ENCODE results near the gene MOB3A. TPM values are rescaled to one million over a fixed set of nuclear protein-coding genes. Genes with fewer than 3 reads are reported as not detected.

The MOB3A gene
- total RNA-seq, 2 donors from 2014 or later, result 37.8 to 50.9 TPM

DNA sequence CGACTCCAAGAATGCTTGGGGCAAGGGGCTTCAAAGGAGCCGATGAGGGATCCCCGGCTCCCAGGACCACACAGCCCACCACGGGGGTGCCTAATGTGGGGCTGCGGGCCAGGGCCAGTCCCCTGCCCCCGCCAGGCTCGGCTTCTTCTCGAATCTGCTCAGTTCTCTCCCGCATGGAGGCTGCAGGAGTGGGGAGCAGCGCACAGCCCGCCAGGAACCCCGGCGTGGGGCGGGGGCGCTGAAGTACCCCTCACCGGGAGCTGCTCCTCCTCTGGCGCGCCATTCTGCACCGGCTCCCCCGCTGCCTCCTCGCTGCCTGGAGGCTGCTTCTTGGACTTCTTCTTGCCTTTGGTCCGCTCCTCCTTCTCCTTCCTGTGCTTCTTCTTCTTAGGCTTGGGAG is 15.3 kb upstream of the MOB3A start:
- peaks cover 0 to 4% of the 10 kb centered on the region in 2 donors for H3K4me1 ChIP-seq (ENCODE audit: control insufficient read depth in 1 of 2, low read depth in 2 of 2)
- DNase-seq (ENCODE audit: low spot score) (no peak), ATAC-seq (ENCODE audit: insufficient number of reproducible peaks, low FRiP score, low read depth) (no peak)
- no peak overlapping the region for H3K4me3 ChIP-seq
- no peaks in the 10 kb centered on the region for H3K27me3 ChIP-seq (replicated peaks; ENCODE audit: insufficient read depth)
- TF ChIP-seq, protein P1, sequence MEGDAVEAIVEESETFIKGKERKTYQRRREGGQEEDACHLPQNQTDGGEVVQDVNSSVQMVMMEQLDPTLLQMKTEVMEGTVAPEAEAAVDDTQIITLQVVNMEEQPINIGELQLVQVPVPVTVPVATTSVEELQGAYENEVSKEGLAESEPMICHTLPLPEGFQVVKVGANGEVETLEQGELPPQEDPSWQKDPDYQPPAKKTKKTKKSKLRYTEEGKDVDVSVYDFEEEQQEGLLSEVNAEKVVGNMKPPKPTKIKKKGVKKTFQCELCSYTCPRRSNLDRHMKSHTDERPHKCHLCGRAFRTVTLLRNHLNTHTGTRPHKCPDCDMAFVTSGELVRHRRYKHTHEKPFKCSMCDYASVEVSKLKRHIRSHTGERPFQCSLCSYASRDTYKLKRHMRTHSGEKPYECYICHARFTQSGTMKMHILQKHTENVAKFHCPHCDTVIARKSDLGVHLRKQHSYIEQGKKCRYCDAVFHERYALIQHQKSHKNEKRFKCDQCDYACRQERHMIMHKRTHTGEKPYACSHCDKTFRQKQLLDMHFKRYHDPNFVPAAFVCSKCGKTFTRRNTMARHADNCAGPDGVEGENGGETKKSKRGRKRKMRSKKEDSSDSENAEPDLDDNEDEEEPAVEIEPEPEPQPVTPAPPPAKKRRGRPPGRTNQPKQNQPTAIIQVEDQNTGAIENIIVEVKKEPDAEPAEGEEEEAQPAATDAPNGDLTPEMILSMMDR (IDR thresholded peaks at IDR 0.05), result no peak
- no peak overlapping the region for H3K27ac ChIP-seq
- peaks cover 89% of the 10 kb centered on the region for H3K36me3 ChIP-seq
- no peaks in the 10 kb centered on the region for H3K9me3 ChIP-seq

DNA sequence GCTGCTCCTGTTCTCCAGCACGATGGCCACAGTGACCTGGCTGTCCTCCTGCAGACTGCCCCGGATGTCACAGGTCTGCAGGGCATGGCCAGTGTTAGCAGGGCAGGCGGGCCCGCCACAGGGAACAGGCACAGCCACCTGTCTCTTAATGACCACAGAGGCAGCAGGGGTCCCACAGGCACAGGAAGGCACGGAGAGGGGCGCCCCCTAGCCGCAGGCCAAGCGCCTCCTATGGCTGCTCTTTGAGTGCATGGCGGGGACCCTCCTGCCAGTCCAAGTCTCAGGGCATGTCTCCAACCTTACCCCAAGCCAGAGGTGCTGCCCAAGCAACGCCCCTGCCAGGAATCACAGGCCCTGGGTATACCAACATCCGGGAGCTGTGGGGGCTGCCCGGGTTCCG is 14.7 kb upstream of the MOB3A start:
- Histone ChIP-seq H3K36me3 (peaks cover 89% of the 10 kb centered on the region), H3K4me3 (no peak overlapping the region), H3K9me3 (no peaks in the 10 kb centered on the region), H3K27ac (no peak overlapping the region), H3K4me1 (ENCODE audit: control insufficient read depth in 1 of 2, low read depth in 2 of 2) (peaks cover 0 to 4% of the 10 kb centered on the region in 2 donors), H3K27me3 (replicated peaks; ENCODE audit: insufficient read depth) (no peaks in the 10 kb centered on the region)
- TF ChIP-seq, protein P1 (IDR thresholded peaks at IDR 0.05), result no peak
- no peak for DNase-seq (ENCODE audit: low spot score)
- ATAC-seq (ENCODE audit: insufficient number of reproducible peaks, low FRiP score, low read depth), result no peak

DNA sequence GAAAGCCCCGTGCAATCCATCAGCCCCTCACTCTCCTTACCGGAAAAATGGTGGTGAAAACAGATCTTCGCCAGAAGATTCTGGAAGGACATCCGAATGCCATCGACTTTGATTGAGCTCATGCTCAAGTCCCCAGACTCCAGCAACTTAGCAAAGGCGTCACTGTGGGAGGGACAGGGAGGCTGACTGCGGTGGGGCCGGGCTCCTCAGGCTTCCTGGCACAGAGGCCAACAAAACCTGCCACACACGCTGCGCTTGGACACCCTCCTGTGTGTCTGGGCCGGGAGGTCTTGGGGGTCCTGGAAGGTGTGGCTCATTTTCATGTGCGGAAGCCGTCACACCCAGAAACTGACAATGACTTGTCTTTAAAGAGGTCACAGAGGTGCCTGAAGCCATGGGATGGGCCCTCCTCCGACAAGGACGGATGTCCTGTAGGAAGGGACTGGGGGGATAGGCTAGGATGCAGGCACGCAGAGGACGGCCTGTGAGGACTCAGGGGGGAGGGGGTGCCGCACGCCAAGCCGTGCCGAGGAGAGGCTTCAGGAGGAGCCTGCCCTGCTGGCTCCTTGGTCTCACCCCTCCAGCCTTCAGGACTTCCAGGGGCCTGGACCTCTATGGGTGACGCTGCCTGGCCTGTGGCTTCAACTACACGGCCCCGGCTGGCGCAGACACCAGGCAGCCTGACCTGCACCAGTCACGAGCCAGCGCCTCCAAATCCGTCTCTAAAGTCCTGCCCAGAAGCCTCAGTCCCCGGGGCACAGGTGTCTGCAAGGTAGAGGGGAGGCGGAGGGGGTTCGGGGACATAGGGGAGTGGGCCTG is 13.1 kb upstream of the MOB3A start:
- Histone ChIP-seq H3K9me3 (no peaks in the 10 kb centered on the region), H3K4me1 (ENCODE audit: control insufficient read depth in 1 of 2, low read depth in 2 of 2) (peaks cover 0 to 4% of the 10 kb centered on the region in 2 donors), H3K36me3 (peaks cover 80% of the 10 kb centered on the region), H3K4me3 (no peak overlapping the region), H3K27me3 (replicated peaks; ENCODE audit: insufficient read depth) (no peaks in the 10 kb centered on the region), H3K27ac (no peak overlapping the region)
- TF ChIP-seq, protein P1 (IDR thresholded peaks at IDR 0.05), result no peak
- DNase-seq (ENCODE audit: low spot score) (no peak), ATAC-seq (ENCODE audit: insufficient number of reproducible peaks, low FRiP score, low read depth) (no peak)

DNA sequence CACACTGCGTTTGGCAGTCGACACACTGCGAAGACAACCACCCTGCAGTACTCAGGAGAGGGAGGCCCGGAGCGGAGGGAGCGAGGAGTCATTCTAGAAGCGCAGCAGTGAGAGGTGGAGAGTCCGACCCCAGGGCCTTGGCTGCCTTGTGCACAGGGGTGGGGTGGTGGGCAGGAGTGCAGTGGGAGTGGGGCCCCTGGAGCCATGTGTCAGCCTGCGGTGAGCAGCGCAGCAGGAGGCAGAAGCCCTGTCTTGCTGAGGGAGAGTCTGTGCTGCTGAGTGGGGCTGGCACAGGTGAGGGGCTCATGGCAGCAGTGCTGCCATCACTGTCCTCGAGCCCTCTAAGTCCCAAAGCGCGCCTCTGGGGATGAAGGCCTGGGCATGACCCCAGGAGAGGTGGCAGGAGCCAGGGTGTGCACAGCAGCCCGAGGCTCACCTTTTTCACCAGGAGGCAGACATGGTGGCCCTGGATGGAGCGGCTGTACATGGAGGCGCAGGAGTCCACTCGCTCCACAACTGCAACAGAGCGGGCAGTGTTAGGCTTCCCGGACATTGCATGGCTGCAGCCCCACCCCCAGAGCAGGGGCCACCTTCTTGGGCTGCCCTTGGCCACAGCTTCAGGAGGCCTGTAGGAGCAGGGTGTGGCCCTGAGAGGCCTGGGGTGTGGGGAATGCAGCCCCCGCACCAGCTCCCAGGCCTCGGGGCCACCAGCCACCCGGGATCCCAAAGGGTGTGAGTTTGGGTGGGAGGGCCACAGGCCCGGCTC is 12.3 kb upstream of the MOB3A start:
- peaks cover 72% of the 10 kb centered on the region for H3K36me3 ChIP-seq
- ATAC-seq (ENCODE audit: insufficient number of reproducible peaks, low FRiP score, low read depth) (no peak), DNase-seq (ENCODE audit: low spot score) (no peak)

More for the DNA sequence above, 12.3 kb upstream of the MOB3A start:
- TF ChIP-seq, protein P1 (IDR thresholded peaks at IDR 0.05), result no peak
- no peaks in the 10 kb centered on the region for H3K4me1 ChIP-seq (ENCODE audit: control insufficient read depth in 1 of 2, low read depth in 2 of 2)
- no peak overlapping the region for H3K4me3 ChIP-seq
- H3K27me3 ChIP-seq (replicated peaks; ENCODE audit: insufficient read depth), result no peaks in the 10 kb centered on the region
- no peaks in the 10 kb centered on the region for H3K9me3 ChIP-seq
- no peak overlapping the region for H3K27ac ChIP-seq
